Small intestine (tissue), 7 donors: Measurements from ENCODE around the gene STEAP1B. TPM values are rescaled to one million over a fixed set of nuclear protein-coding genes. Genes with fewer than 3 reads are reported as not detected.

Experiments
- DNase-seq, 2 donors: peaks; one replicate each; pipeline versions ENCODE4 v3.0.0 to v3.0.0-alpha.2; 2013
- FAIRE-seq: peaks from 2 replicates; lab custom pipeline; 2012; peaks lifted over from hg19 to GRCh38; lab: Jason Lieb, UNC
- H3K27ac ChIP-seq, 3 donors: one replicate each; pipeline ENCODE4 v1.5.1; 2013; ENCODE audit warnings: low read length in 2 of 3, mild to moderate bottlenecking in 2 of 3, control low read depth in 1 of 3, inconsistent platforms in 1 of 3, low read depth in 1 of 3, moderate library complexity in 1 of 3
- H3K27me3 ChIP-seq, 3 donors: one replicate each; pipeline ENCODE4 v1.6.1; 2013; ENCODE audit warnings: low read length in 3 of 3, inconsistent platforms in 1 of 3; ENCODE audit not compliant: control insufficient read depth in 3 of 3, insufficient read depth in 3 of 3
- H3K36me3 ChIP-seq, 3 donors: one replicate each; pipeline ENCODE4 v1.6.1; 2013; ENCODE audit warnings: low read length in 3 of 3, inconsistent platforms in 1 of 3, low read depth in 1 of 3, mild to moderate bottlenecking in 1 of 3, moderate library complexity in 1 of 3; ENCODE audit not compliant: control insufficient read depth in 3 of 3, insufficient read depth in 2 of 3
- H3K4me1 ChIP-seq, 3 donors: one replicate each; pipeline ENCODE4 v1.6.1; 2013; ENCODE audit warnings: low read length in 2 of 3, inconsistent platforms in 1 of 3, low read depth in 1 of 3, mild to moderate bottlenecking in 1 of 3, moderate library complexity in 1 of 3; ENCODE audit not compliant: control insufficient read depth in 3 of 3, insufficient read depth in 2 of 3
- H3K4me3 ChIP-seq, 3 donors: one replicate each; pipeline ENCODE4 v1.5.1; 2013; ENCODE audit warnings: low read length in 3 of 3, control low read depth in 1 of 3, inconsistent platforms in 1 of 3, low read depth in 1 of 3, mild to moderate bottlenecking in 1 of 3, moderate library complexity in 1 of 3
- H3K9me3 ChIP-seq, 2 donors: one replicate each; pipeline ENCODE4 v1.6.1; 2013; ENCODE audit warnings: low read depth in 1 of 2, low read length in 1 of 2; ENCODE audit not compliant: control insufficient read depth in 2 of 2, insufficient read depth in 1 of 2
- WGBS, 3 donors: extraction: QIAGEN DNeasy Blood & Tissue Kit; methylation state at CpG; one replicate each; pipeline ENCODE4 v1.1.7; 2013; 5-methylcytosine and 5-hydroxymethylcytosine counted together
- polyA plus RNA-seq, 4 donors: library from polyadenylated mRNA; stranded (reverse) in 3 of 4; unstranded in 1 of 4; fragments of 200-250 nt in 3 of 4; fragments of 120-200 nt in 1 of 4; gene quantifications; one replicate each; pipeline versions ENCODE4 v1.2.1 to v1.2.3, GENCODE V29; 2013
- donor health status: healthy with polysubstance abuse.
- donor health status: control.
- donor health status: control.
- donor health status: Bipolar disorder and iron deficiency.
- donor health status: healthy.

STEAP1B gene
- polyA plus RNA-seq, 4 donors = 0.27 to 0.56 TPM; not detected in 2

GRCh38 chr7:22477876-22478450 lies 22.0 kb downstream of the STEAP1B start:
- Histone ChIP-seq H3K4me1 (no peaks in the 10 kb centered on the region), H3K27me3 (peaks cover 0 to 3% (median 0%) of the 10 kb centered on the region in 3 donors), H3K27ac (no peak overlapping the region), H3K9me3 (peaks cover 0 to 2% of the 10 kb centered on the region in 2 donors), H3K36me3 (no peaks in the 10 kb centered on the region), H3K4me3 (no peak overlapping the region)
- DNase-seq (no peak), FAIRE-seq (no peak)
- 40 to 60% (median 41%) methylated on average over 10 of the region's 10 CpGs for WGBS, 3 donors

- WGBS, 3 donors = 85 to 93% (median 90%) methylated on average over 4 of the region's 4 CpGs
- no peaks in the 10 kb centered on the region for H3K36me3 ChIP-seq
- no peak overlapping the region for H3K4me3 ChIP-seq
- DNase-seq (no peak), FAIRE-seq (no peak)
- no peak overlapping the region for H3K27ac ChIP-seq
- peaks cover 0 to 3% (median 0%) of the 10 kb centered on the region in 3 donors for H3K27me3 ChIP-seq
- H3K9me3 ChIP-seq = peaks cover 0 to 4% of the 10 kb centered on the region in 2 donors
- H3K4me1 ChIP-seq = no peaks in the 10 kb centered on the region
These were observed 22.7 kb downstream of the STEAP1B start for GRCh38 chr7:22477262-22477661.

GRCh38 chr7:22476824-22477223 lies 23.2 kb downstream of the STEAP1B start:
- 92 to 97% (median 94%) methylated on average over 6 of the region's 6 CpGs for WGBS, 3 donors
- no peaks in the 10 kb centered on the region for H3K4me1 ChIP-seq
- no peak for FAIRE-seq
- no peak for DNase-seq
- peaks cover 0 to 4% of the 10 kb centered on the region in 2 donors for H3K9me3 ChIP-seq
- H3K4me3 ChIP-seq = no peak overlapping the region
- H3K36me3 ChIP-seq = no peaks in the 10 kb centered on the region
- peaks cover 0 to 3% (median 0%) of the 10 kb centered on the region in 3 donors for H3K27me3 ChIP-seq
- no peak overlapping the region for H3K27ac ChIP-seq

GRCh38 chr7:22474645-22475044 lies 25.3 kb downstream of the STEAP1B start:
- WGBS, 3 donors = 85 to 94% (median 88%) methylated on average over 2 of the region's 2 CpGs

GRCh38 chr7:22470981-22471380 lies 29.0 kb downstream of the STEAP1B start:
- Histone ChIP-seq H3K4me1 (no peaks in the 10 kb centered on the region), H3K27me3 (no peaks in the 10 kb centered on the region), H3K9me3 (peaks cover 0 to 6% of the 10 kb centered on the region in 2 donors), H3K27ac (no peak overlapping the region), H3K36me3 (no peaks in the 10 kb centered on the region), H3K4me3 (no peak overlapping the region)
- 74 to 84% (median 80%) methylated on average over 10 of the region's 10 CpGs for WGBS, 3 donors
- FAIRE-seq (no peak), DNase-seq (no peak)

More at GRCh38 chr7:22474645-22475044, 25.3 kb downstream of the STEAP1B start:
- Histone ChIP-seq H3K27me3 (no peaks in the 10 kb centered on the region), H3K27ac (no peak overlapping the region), H3K36me3 (no peaks in the 10 kb centered on the region), H3K4me3 (no peak overlapping the region), H3K9me3 (peaks cover 0 to 4% of the 10 kb centered on the region in 2 donors), H3K4me1 (no peaks in the 10 kb centered on the region)
- FAIRE-seq (no peak), DNase-seq (no peak)

GRCh38 chr7:22469371-22470143 lies 30.4 kb downstream of the STEAP1B start:
- WGBS, 3 donors = 76 to 82% (median 81%) methylated on average over 3 of the region's 3 CpGs
- DNase-seq = no peak
- FAIRE-seq = no peak

GRCh38 chr7:22468609-22469008 lies 31.4 kb downstream of the STEAP1B start:
- Histone ChIP-seq H3K9me3 (peaks cover 0 to 4% of the 10 kb centered on the region in 2 donors), H3K27ac (no peak overlapping the region), H3K4me3 (no peak overlapping the region), H3K4me1 (no peaks in the 10 kb centered on the region), H3K27me3 (no peaks in the 10 kb centered on the region), H3K36me3 (no peaks in the 10 kb centered on the region)
- 90 to 94% (median 90%) methylated on average over 3 of the region's 3 CpGs for WGBS, 3 donors
- FAIRE-seq (no peak), DNase-seq (no peak)

More at GRCh38 chr7:22469371-22470143, 30.4 kb downstream of the STEAP1B start:
- Histone ChIP-seq H3K4me1 (no peaks in the 10 kb centered on the region), H3K9me3 (peaks cover 0 to 4% of the 10 kb centered on the region in 2 donors), H3K4me3 (no peak overlapping the region), H3K27me3 (no peaks in the 10 kb centered on the region), H3K36me3 (no peaks in the 10 kb centered on the region), H3K27ac (no peak overlapping the region)

- no peak overlapping the region for H3K27ac ChIP-seq
- FAIRE-seq (no peak), DNase-seq (no peak)
- H3K9me3 ChIP-seq = peaks cover 0 to 2% of the 10 kb centered on the region in 2 donors
- H3K4me1 ChIP-seq = no peaks in the 10 kb centered on the region
- no peaks in the 10 kb centered on the region for H3K36me3 ChIP-seq
- no peak overlapping the region for H3K4me3 ChIP-seq
- no peaks in the 10 kb centered on the region for H3K27me3 ChIP-seq
- 80 to 89% (median 87%) methylated on average over 4 of the region's 4 CpGs for WGBS, 3 donors
These were observed 35.7 kb downstream of the STEAP1B start for GRCh38 chr7:22464299-22464698.
